Psoas muscle (tissue), 8 donors: ENCODE data around the gene KLF13. TPM values are rescaled to one million over a fixed set of nuclear protein-coding genes. Genes with fewer than 3 reads are reported as not detected.
A peak's percentile ranks its signal among the peaks of the same experiment; 100 is the strongest.

Source experiments
- ATAC-seq, 4 donors: fragments of 200-7000 bp; cut with Tn5 transposase; one replicate each; pipeline ENCODE4 v1.9.1; 2020; ENCODE audit warnings: moderate library complexity in 3 of 4, mild to moderate bottlenecking in 2 of 4
- DNase-seq, 2 donors: peaks; one replicate each; pipeline ENCODE4 v3.0.0-alpha.2; 2020
- H3K27ac ChIP-seq: fragments of 200-600 bp; one replicate; pipeline ENCODE4 v1.8.0; 2022
- H3K27me3 ChIP-seq, 3 donors: fragments of 200-600 bp in 1 of 3; one replicate each; pipeline versions ENCODE4 v1.6.1 to v1.8.0; 2013 to 2022; ENCODE audit warnings: low read length in 2 of 3, mild to moderate bottlenecking in 2 of 3, moderate library complexity in 1 of 3; ENCODE audit not compliant: insufficient read depth in 3 of 3
- H3K36me3 ChIP-seq, 2 donors: fragments of 200-600 bp in 1 of 2; one replicate each; pipeline versions ENCODE4 v1.6.1 to v1.8.0; 2013 to 2022; ENCODE audit warnings: low read depth in 1 of 2, mild to moderate bottlenecking in 1 of 2, moderate library complexity in 1 of 2; ENCODE audit not compliant: insufficient read depth in 1 of 2
- H3K4me1 ChIP-seq: fragments of 200-600 bp; one replicate; pipeline ENCODE4 v1.8.0; 2022
- H3K4me3 ChIP-seq: fragments of 200-600 bp; one replicate; pipeline ENCODE4 v1.8.0; 2022; ENCODE audit warnings: mild to moderate bottlenecking
- H3K9me3 ChIP-seq: fragments of 200-600 bp; one replicate; pipeline ENCODE4 v1.8.0; 2022
- WGBS, 3 donors: extraction: QIAGEN DNeasy Blood & Tissue Kit; methylation state at CpG; one replicate each; pipeline versions ENCODE4 v1.1.6 to v1.1.7; 2013; 5-methylcytosine and 5-hydroxymethylcytosine counted together
- intact Hi-C, 2 donors: fragments of 100-400 bp; cut with DNase I; formaldehyde crosslinking; loops; one replicate each; pipeline versions ENCODE4 v1.11.0 to v1.14.2; 2022
- polyA plus RNA-seq, 3 donors: library from polyadenylated mRNA; stranded (reverse); fragments of 200-250 nt; gene quantifications; one replicate each; pipeline ENCODE4 v1.2.3, GENCODE V29; 2013
- total RNA-seq, 4 donors: library from RNA; stranded (reverse); fragmentation: NEBNext Ultra II Directional in 2 of 4; extraction: Animal tissue kit (Norgen Biotek cat#: 25700) in 2 of 4; gene quantifications; one replicate each; pipeline versions ENCODE4 v1.2.1 to v1.2.4, GENCODE V29; 2021 to 2023
- TF ChIP-seq, protein P1 (sequence below): fragments of 200-600 bp; IDR thresholded peaks from one replicate; pipeline ENCODE4 v1.8.0; 2022; ENCODE audit warnings: antibody characterized with exemption
- donor health status: healthy with polysubstance abuse.
- donor health status: DM: no; HTN: no; CAD: no; lungs with moderate emphysema.
- donor health status: Bipolar disorder and iron deficiency.
- donor health status: healthy.
- donor health status: DM: yes; HTN: yes; CAD: no.
- donor health status: DM: no; HTN: no; CAD: no.
- donor health status: DM: no; HTN: no; CAD: no.
- donor health status: DM: yes; HTN: yes; CAD: no.

The KLF13 gene
- total and polyA plus RNA-seq, 7 donors, result 11.9 to 45.6 (median 24.5) TPM

DNA sequence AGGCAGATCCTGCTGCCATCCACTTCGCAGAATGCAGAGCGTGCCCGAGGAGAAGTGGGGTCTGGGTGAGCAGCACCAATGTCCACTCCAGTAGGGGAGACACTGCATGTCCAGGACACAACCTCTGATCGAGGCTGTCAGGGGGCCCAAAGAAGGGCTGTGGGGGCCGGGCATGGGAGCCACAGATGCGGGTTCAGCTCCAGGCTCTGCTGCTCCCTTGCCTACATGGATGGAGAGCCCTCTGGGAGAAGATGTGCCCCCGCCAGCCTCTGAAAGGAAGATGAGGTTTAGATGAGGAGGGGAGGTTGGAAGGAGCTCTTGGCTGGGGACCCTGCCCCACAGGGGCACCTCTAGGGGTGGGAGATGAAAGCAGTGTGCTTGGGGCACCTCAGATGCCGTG is 75.4 kb downstream of the KLF13 start:
- peak overlapping the region; percentile 16 for H3K27ac ChIP-seq
- no peaks in the 10 kb centered on the region for H3K36me3 ChIP-seq
- peaks cover 0 to 2% (median 0%) of the 10 kb centered on the region in 3 donors for H3K27me3 ChIP-seq
- intact Hi-C loops, result loop anchor here in 1 of 2 donors (10.0 kb wide), 1 partner anchor 187 kb away; no protein-coding TSS in a partner anchor
- DNase-seq (no peak), ATAC-seq (no peak)
- TF ChIP-seq, protein P1, sequence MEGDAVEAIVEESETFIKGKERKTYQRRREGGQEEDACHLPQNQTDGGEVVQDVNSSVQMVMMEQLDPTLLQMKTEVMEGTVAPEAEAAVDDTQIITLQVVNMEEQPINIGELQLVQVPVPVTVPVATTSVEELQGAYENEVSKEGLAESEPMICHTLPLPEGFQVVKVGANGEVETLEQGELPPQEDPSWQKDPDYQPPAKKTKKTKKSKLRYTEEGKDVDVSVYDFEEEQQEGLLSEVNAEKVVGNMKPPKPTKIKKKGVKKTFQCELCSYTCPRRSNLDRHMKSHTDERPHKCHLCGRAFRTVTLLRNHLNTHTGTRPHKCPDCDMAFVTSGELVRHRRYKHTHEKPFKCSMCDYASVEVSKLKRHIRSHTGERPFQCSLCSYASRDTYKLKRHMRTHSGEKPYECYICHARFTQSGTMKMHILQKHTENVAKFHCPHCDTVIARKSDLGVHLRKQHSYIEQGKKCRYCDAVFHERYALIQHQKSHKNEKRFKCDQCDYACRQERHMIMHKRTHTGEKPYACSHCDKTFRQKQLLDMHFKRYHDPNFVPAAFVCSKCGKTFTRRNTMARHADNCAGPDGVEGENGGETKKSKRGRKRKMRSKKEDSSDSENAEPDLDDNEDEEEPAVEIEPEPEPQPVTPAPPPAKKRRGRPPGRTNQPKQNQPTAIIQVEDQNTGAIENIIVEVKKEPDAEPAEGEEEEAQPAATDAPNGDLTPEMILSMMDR, result no peak
- H3K4me3 ChIP-seq, result no peak overlapping the region
- WGBS, 3 donors, result 92 to 97% (median 93%) methylated on average over 8 of the region's 8 CpGs
- peaks cover 15% of the 10 kb centered on the region for H3K4me1 ChIP-seq
- no peaks in the 10 kb centered on the region for H3K9me3 ChIP-seq

DNA sequence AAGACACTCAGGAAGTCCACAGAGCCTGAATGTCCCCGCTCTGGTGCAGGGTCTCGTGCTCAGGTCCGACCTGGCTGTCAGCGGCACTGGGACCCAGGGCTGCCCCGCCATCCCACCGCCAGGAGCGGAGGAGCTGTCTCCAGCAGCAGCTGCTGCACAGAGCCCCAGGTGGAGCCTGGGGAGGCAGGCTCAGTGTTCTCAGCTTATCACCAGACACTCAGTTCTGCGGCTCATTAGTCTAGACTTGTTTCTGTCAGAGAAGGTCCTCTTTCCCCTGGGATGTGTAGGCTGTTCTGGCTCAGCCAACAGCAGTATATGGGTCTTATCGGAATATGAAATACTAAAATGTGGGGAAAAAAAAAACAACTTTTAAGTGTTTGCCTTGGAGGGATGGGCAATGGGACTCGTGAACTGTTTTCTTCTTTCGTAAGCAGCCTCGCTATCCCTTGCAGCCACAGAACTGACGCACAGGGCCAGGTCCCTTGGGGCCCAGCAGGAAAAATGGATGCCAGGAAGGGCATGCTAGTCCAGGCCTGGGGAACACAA is 75.9 kb downstream of the KLF13 start:
- Histone ChIP-seq H3K4me3 (no peak overlapping the region), H3K27me3 (peaks cover 0 to 2% (median 0%) of the 10 kb centered on the region in 3 donors), H3K9me3 (no peaks in the 10 kb centered on the region), H3K36me3 (no peaks in the 10 kb centered on the region), H3K4me1 (peaks cover 11% of the 10 kb centered on the region), H3K27ac (peak overlapping the region; percentile 17)
- ATAC-seq, result peak in 1 of 4 donors; percentile 54
- intact Hi-C loops, result loop anchor here in 1 of 2 donors (10.0 kb wide), 1 partner anchor 188 kb away; no protein-coding TSS in a partner anchor
- TF ChIP-seq, protein P1, result no peak
- WGBS, 3 donors, result 59 to 69% (median 67%) methylated on average over 13 of the region's 13 CpGs
- peak in 1 of 2 donors; percentile 83 for DNase-seq

DNA sequence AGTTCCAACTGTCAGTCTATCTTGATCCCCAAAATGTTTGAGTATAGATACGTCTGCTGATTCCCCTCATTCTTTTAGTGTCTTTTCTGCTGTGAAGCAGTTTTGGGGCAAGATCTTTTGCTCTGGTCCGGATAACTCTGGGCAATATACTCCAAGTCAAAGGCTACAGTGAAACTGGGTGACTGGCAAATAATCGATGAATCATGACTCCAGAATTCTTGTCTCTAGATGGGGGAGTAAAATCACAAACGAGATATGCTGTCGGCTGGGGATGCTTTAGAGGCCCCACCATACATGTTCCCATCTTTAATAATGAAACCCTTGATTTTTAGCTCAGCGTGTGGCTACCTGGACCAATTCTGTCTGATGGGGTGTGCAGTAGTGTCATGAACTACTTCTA is 76.5 kb downstream of the KLF13 start:
- WGBS, 3 donors, result 85 to 91% (median 90%) methylated on average over 6 of the region's 6 CpGs
- DNase-seq (no peak), ATAC-seq (no peak)
- peak overlapping the region; percentile 17 for H3K27ac ChIP-seq
- H3K9me3 ChIP-seq, result no peaks in the 10 kb centered on the region
- intact Hi-C loops, result loop anchor here in 1 of 2 donors (10.0 kb wide), 1 partner anchor 188 kb away; no protein-coding TSS in a partner anchor
- TF ChIP-seq, protein P1, result no peak
- peaks cover 0 to 2% (median 0%) of the 10 kb centered on the region in 3 donors for H3K27me3 ChIP-seq
- H3K4me1 ChIP-seq, result peaks cover 6% of the 10 kb centered on the region
- H3K4me3 ChIP-seq, result no peak overlapping the region
- H3K36me3 ChIP-seq, result no peaks in the 10 kb centered on the region

DNA sequence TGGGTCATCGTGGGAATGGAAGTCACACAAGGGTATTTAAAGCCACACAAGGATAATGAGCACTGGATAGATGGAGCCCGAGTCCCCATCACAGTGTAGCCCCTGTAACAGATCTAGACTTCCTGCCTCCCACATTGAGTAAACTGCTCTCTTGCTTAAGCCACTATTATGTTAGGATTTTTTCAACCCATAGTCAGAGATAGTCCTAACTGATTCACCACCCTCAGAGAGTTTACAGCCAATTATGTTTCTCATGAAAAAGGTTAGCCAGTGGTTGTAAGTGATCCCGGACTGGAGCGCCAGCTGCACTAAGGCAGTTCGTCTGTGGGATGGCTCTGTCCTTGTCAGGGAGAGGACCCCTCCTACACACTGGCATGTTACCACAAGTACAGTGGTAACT is 77.0 kb downstream of the KLF13 start:
- H3K27me3 ChIP-seq, result peaks cover 0 to 2% (median 0%) of the 10 kb centered on the region in 3 donors
- WGBS, 3 donors, result 91 to 96% (median 92%) methylated on average over 5 of the region's 5 CpGs
- H3K4me1 ChIP-seq, result peaks cover 1% of the 10 kb centered on the region
- H3K27ac ChIP-seq, result no peak overlapping the region
- DNase-seq, result no peak
- intact Hi-C loops, result loop anchor here (2.0 to 10.0 kb wide), 2 partner anchors 31 to 189 kb away; no protein-coding TSS in a partner anchor
- H3K4me3 ChIP-seq, result no peak overlapping the region
- H3K36me3 ChIP-seq, result no peaks in the 10 kb centered on the region
- TF ChIP-seq, protein P1, result no peak
- no peaks in the 10 kb centered on the region for H3K9me3 ChIP-seq
- no peak for ATAC-seq
